ENCODE results near the gene HCN2. TPM values are rescaled to one million over a fixed set of nuclear protein-coding genes. Genes with fewer than 3 reads are reported as not detected.

HCN2 gene
- total and polyA plus RNA-seq, 9 of the 15 experiments (the other 6 are each of a cell fraction or from before 2014, with no cell fraction given): 0.29 to 4.2 (median 0.82) TPM; not detected in 2

- TF ChIP-seq, protein P1, sequence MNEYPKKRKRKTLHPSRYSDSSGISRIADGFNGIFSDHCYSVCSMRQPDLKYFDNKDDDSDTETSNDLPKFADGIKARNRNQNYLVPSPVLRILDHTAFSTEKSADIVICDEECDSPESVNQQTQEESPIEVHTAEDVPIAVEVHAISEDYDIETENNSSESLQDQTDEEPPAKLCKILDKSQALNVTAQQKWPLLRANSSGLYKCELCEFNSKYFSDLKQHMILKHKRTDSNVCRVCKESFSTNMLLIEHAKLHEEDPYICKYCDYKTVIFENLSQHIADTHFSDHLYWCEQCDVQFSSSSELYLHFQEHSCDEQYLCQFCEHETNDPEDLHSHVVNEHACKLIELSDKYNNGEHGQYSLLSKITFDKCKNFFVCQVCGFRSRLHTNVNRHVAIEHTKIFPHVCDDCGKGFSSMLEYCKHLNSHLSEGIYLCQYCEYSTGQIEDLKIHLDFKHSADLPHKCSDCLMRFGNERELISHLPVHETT (CRISPR knock-in tag; conservative IDR thresholded peaks at IDR 0.05 in 1 of 2, IDR thresholded peaks at IDR 0.05 in 1 of 2): no peak
- TF ChIP-seq, protein P2, sequence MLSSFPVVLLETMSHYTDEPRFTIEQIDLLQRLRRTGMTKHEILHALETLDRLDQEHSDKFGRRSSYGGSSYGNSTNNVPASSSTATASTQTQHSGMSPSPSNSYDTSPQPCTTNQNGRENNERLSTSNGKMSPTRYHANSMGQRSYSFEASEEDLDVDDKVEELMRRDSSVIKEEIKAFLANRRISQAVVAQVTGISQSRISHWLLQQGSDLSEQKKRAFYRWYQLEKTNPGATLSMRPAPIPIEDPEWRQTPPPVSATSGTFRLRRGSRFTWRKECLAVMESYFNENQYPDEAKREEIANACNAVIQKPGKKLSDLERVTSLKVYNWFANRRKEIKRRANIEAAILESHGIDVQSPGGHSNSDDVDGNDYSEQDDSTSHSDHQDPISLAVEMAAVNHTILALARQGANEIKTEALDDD (IDR thresholded peaks at IDR 0.05): no peak
- TF ChIP-seq YBX1 (IDR thresholded peaks at IDR 0.05) (no peak), ESRRA (IDR thresholded peaks at IDR 0.05; ENCODE audit: borderline replicate concordance, low read depth) (peak; percentile 46; the same call in 1 of the 2 replicates), ZBTB12 (CRISPR knock-in tag; IDR thresholded peaks at IDR 0.05) (no peak), FOXM1 (IDR thresholded peaks at IDR 0.05; ENCODE audit: low read depth) (no peak), FOXM1 (CRISPR knock-in tag; IDR thresholded peaks at IDR 0.05; ENCODE audit: low read depth) (no peak), TEAD1 (CRISPR knock-in tag; IDR thresholded peaks at IDR 0.05) (no peak), EP400 (IDR thresholded peaks at IDR 0.05) (no peak), PURB (CRISPR knock-in tag; IDR thresholded peaks at IDR 0.05; ENCODE audit: low read depth) (no peak), MCM5 (IDR thresholded peaks at IDR 0.05; ENCODE audit: low read depth) (no peak), ZBTB7A (IDR thresholded peaks at IDR 0.05; ENCODE audit: borderline replicate concordance, control insufficient read depth, low read depth, low read length) (peak; percentile 88), ETV5 (CRISPR knock-in tag; IDR thresholded peaks at IDR 0.05; ENCODE audit: low read depth) (peak; percentile 48; the same call in 1 of the 2 replicates), CUX1 (CRISPR knock-in tag; IDR thresholded peaks at IDR 0.05) (no peak)
- TF ChIP-seq, protein P3, sequence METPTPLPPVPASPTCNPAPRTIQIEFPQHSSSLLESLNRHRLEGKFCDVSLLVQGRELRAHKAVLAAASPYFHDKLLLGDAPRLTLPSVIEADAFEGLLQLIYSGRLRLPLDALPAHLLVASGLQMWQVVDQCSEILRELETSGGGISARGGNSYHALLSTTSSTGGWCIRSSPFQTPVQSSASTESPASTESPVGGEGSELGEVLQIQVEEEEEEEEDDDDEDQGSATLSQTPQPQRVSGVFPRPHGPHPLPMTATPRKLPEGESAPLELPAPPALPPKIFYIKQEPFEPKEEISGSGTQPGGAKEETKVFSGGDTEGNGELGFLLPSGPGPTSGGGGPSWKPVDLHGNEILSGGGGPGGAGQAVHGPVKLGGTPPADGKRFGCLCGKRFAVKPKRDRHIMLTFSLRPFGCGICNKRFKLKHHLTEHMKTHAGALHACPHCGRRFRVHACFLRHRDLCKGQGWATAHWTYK (CRISPR knock-in tag; IDR thresholded peaks at IDR 0.05): peak; percentile 49; the same call in 1 of the 2 replicates
Measured at GRCh38 chr19:584240-585001, 5.3 kb upstream of the HCN2 start (continued).
